Cardiac septum (tissue), 1 donor: ENCODE measurements around the gene CCDC77. TPM values are rescaled to one million over a fixed set of nuclear protein-coding genes. Genes with fewer than 3 reads are reported as not detected.
"Not testable (repeated sequence)": the region's sequence is repeated elsewhere in the genome, so short reads cannot be mapped to it uniquely, and the experiment has no call there.

ENCODE experiments used
- DNase-seq: peaks from one replicate; pipeline ENCODE4 v3.0.0-alpha.2; 2020; ENCODE audit warnings: low spot score
- intact Hi-C: fragments of 100-400 bp; cut with DNase I; formaldehyde crosslinking; loops from one replicate; pipeline ENCODE4 v1.14.0; 2022
- long read RNA-seq: library from polyadenylated mRNA; unstranded; transcript quantifications from one replicate; pipeline ENCODE4 v2.0.0, GENCODE V29; 2021
- total RNA-seq: library from RNA; stranded (reverse); fragmentation: NEBNext Ultra II Directional; extraction: Animal tissue kit (Norgen Biotek cat#: 25700); gene quantifications from one replicate; pipeline ENCODE4 v1.2.1, GENCODE V29; 2021
- donor health status: DM: no; HTN: no; CAD: no.

The CCDC77 gene
- total RNA-seq: 2.2 TPM
- long read RNA-seq, partial matches to known transcripts: 0 of 1 reads
- long read RNA-seq, other reads (novel, unspliced or antisense): 0 of 1 reads

- intact Hi-C loops: no loop called here
- peak; percentile 96 for DNase-seq
These were observed at the start of gene CCDC77 for GRCh38 chr12:401235-402028. Gene CCDC77, plus strand, starts transcription at chr12:401644. Its CDS starts 7,740 bp downstream, at chr12:409384.

GRCh38 chr12:356276-356988 is 45.0 kb upstream of the CCDC77 start:
- DNase-seq: no peak
- intact Hi-C loops: no loop called here

GRCh38 chr12:359091-359490 is 42.4 kb upstream of the CCDC77 start:
- intact Hi-C loops: no loop called here
- DNase-seq: no peak

GRCh38 chr12:366820-367219 is 34.6 kb upstream of the CCDC77 start:
- no peak for DNase-seq
- intact Hi-C loops: no loop called here

GRCh38 chr12:367972-368371 is 33.5 kb upstream of the CCDC77 start:
- no peak for DNase-seq
- intact Hi-C loops: no loop called here

DNA sequence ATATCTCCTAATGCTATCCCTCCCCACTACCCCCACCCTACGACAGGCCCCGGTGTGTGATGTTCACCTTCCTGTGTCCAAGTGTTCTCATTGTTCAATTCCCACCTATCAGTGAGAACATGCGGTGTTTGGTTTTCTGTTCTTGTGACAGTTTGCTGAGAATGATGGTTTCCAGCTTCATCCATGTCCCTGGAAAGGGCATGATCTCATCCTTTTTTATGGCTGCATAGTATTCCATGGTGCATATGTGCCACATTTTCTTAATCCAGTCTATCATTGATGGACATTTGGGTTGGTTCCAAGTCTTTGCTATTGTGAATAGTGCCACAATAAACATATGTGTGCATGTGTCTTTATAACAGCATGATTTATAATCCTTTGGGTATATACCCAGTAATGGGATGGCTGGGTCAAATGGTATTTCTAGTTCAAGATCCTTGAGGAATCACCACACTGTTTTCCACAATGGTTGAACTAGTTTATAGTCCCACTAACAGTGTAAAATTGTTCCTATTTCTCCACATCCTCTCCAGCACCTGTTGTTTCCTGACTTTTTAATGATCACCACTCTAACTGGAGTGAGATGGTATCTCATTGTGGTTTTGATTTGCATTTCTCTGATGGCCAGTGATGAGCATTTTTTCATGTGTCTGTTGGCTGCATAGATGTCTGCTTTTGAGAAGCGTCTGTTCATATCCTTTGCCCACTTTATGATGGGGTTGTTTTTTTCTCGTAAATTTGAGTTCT is 30.5 kb upstream of the CCDC77 start:
- DNase-seq, intact Hi-C loops: not testable (repeated sequence)

GRCh38 chr12:386651-387050 is 14.8 kb upstream of the CCDC77 start:
- DNase-seq: no peak
- intact Hi-C loops: no loop called here

DNA sequence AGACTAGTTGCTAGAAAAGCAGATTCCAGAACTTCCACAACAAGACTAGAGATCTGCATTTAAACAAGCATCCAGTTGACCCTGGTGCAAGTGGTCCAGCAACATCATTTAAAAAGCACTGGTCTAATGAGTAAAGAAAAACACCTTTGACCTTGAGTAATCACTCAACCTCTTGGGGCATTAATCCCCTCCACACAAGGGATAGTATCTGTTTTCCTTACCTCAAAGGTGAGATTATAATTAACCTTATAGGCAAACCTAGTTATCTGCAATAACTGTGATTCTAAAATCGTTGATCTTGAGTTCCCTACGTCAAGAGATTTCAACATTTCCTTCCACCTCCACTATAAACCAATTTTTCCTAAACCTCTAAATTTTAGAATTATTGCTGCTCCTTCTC is 13.4 kb upstream of the CCDC77 start:
- no peak for DNase-seq
- intact Hi-C loops: no loop called here

DNA sequence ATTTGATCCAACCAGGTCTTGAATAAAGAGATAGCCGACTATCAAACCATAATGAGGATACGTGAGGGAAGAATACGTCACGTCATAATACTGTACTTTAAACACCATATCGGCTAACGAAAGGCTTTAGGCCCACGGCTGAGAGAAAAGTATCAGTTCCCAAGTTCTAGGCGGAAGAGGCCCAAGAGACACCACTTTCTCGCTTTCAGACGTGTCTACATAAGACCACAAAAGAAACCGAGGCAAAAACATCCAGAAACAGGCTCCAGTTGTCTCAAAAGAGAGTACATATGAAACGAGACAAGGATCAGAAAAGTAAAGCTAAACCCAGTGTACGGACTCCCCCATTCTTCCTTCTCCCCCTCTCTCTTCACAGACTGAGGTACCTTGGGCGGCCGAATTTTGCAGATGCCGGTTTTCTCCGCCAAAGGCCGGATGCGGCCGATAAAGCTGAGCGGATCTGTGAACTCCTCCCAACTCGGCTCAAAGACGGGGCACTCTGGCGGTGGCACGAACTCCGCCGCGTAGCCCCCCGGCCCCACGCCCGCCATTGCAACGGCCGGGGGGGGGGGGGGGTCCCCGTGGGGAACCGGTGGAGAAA is 12.8 kb upstream of the CCDC77 start:
- intact Hi-C loops: no loop called here
- DNase-seq: no peak

DNA sequence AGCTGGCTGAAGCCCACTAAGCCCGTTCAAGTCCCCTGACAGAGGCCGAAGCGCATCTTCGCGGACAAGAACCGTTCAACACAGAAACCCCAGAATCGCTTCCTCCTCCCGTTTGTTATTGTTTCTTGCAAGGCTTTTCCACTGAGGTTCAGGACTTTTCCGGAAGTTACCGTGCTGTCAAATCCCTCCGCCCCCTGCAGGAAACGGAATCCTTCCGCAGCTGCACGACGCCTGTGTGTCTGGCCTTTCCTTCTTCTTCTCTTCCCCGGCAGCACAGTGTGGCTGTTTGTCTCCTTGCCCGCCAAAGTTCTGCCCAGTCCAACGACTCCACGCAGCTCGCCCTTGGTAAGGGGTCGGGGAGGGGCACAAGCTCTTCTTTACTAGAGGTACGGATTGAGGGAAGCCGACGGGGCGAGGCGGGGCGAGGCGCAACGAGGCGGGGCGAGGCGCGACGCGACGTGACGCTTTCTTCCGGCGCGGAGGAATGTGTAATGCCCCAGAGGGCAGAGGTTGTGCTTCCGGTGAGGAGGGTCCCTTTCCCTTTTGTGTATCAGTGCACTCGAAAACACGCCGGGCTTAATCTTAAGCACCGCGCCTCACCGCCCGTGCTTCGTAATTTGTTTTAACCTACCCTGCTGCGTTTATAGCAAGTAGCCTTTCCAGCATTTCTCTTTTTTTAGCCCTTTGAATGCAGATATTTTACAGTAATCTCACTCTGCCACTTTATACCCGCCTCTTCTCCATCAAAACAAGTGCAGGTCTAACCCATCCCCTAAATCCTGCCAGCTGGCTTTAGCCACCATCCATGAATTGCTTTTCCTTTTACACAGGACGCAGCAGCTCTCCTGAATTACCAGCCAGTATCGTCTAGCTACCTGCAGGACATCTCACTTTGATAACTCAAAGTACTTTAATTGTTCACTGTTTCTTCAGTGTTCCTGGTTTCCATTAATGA is 12.0 kb upstream of the CCDC77 start, which contains the start of gene KDM5A:
Gene KDM5A, minus strand, starts transcription at position 179 of the 955 bp plus-strand sequence. CDS start 229 bp downstream, outside the sequence.
- peak; percentile 96 for DNase-seq
- intact Hi-C loops: no loop called here

DNA sequence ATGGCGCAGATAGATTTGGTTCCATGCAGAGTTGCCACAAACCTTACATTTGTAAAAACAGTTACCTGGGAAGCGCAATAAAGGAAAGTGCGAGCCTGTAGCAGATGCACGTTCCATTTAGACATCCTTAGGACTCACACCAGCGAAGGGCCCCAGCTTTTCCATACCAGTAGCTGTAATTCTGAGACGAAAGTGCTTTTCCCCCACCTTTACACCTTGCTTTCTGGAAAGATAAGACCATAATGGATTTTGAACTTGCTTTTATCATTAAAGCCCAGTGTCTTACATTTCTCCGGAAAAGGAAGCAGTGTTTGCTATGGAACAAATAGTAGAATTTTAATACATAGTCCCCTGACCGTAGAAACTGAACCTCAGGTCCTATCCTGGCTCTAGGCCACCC is 616 bp upstream of the CCDC77 start:
- no peak for DNase-seq
- intact Hi-C loops: no loop called here

DNA sequence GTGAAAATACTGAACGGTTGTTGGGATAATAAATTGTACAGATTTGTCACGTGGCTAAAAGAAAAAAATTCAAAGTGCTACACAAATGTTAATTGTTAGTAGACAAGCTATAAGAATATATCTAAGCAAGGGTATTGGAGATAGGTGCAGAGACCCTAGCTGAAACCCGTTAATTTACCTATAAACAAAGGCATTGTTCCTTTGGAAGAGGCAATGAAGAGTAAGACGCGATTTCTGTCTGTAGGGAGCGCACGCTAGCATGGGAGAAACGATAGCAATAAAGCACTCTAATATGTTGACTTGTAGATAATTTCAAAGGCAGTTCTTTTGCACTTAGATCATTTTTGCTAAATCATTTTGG is 565 bp downstream of the CCDC77 start:
- intact Hi-C loops: no loop called here
- no peak for DNase-seq

DNA sequence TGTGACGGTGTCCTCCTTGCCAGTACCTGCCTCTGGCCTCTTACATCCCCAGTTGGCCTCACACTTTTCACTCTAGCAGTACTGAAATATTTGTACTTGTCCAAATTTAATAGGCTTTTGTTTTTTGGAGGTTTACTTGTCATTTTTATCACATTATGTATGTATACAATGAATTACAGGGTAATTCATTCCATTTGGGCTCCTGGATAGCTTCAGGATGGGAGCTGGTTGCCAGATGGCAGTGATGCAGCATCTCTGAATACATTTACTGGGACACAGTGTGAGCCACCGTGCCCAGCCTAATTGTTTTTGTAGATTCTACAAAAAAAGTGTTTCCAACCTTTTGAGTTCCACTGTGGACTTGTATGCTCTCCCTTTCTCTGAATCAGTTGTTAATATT is 13.4 kb downstream of the CCDC77 start:
- no peak for DNase-seq
- intact Hi-C loops: no loop called here

DNA sequence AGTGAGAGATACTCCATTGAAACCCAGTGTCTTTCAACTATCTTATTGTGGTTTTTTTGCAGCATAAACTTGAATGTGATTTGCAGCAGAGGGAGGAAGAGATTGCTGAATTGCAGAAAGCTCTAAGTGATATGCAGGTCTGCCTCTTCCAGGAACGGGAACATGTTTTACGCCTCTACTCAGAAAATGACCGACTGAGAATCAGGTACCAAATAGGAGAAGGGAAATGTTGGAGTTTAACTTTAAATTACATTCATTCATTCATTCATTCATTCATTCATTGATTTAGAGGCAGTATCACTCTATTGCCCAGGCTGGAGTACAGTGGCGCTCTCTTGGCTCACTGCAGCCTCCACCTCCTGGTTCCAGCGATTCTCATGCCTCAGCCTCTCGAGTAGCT is 17.0 kb downstream of the CCDC77 start:
- intact Hi-C loops: no loop called here
- no peak for DNase-seq

DNA sequence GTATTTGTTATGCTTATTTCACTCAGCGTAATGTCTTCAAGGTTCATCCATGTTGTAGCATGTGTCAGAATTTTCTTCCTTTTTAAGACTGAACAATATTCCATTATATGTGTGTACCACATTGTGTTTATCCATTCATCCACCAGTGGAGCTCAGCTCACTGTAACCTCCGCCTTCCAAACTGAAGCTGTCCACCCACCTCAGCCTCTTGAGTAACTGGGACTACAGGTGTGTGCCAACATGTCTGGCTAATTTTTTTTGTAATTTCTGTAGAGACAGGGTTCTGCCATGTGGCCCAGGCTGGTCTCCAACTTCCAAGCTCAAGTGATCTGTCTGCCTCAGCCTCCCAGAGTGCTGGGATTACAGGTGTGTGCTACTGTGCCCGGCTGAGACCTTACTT is 21.1 kb downstream of the CCDC77 start:
- no peak for DNase-seq
- intact Hi-C loops: no loop called here

GRCh38 chr12:435737-436136 is 34.3 kb downstream of the CCDC77 start:
- DNase-seq, intact Hi-C loops: not testable (repeated sequence)

- intact Hi-C loops: no loop called here
- no peak for DNase-seq
These were observed 40.9 kb downstream of the CCDC77 start for GRCh38 chr12:442235-442884.

DNA sequence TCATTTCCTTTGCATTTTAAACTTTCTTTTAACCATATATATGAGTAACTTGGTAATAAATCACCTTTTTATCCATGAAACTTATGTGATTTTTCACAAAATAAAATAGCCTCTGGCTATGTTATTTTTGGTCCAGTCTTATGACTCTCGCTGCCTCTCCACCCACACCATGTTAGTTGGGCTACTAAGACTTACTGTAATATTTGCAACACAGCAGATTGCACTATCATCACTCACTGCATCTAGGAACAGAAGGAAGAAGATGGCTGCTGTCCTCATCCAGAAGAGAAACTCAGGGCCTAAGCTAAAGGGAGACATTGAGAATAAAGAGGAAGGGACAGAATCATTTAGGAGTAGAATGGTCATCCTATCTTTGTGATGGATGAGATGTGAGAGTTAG is 45.7 kb downstream of the CCDC77 start:
- no peak for DNase-seq
- intact Hi-C loops: no loop called here
